Right atrium auricular region (tissue), 2 donors: ENCODE results near the gene KRTAP10-12. TPM values are rescaled to one million over a fixed set of nuclear protein-coding genes. Genes with fewer than 3 reads are reported as not detected.

Source experiments
- DNase-seq: peaks from one replicate; pipeline ENCODE4 v3.0.0-alpha.2; 2019; ENCODE audit warnings: low spot score
- H3K27ac ChIP-seq, 2 donors: fragments of 200-600 bp; sonication (generic); 1 replicate in 1 of 2; 2 replicates in 1 of 2; pipeline ENCODE4 v1.5.1; 2016 to 2019
- H3K27me3 ChIP-seq, 2 donors: fragments of 200-600 bp; sonication (generic); one replicate each; pipeline versions ENCODE4 v1.5.1 to v1.6.0; 2017 to 2019
- H3K36me3 ChIP-seq: fragments of 200-600 bp; sonication (generic); one replicate; pipeline ENCODE4 v1.5.1; 2016
- H3K4me1 ChIP-seq, 2 donors: fragments of 200-600 bp; sonication (generic); one replicate each; pipeline versions ENCODE4 v1.5.1 to v1.6.0; 2017 to 2019
- H3K4me3 ChIP-seq, 2 donors: fragments of 200-600 bp; sonication (generic); 1 replicate in 1 of 2; 2 replicates in 1 of 2; pipeline ENCODE4 v1.5.1; 2017 to 2019; ENCODE audit warnings: mild to moderate bottlenecking in 1 of 2, moderate library complexity in 1 of 2
- H3K9me3 ChIP-seq, 2 donors: fragments of 200-600 bp; sonication (generic); one replicate each; pipeline ENCODE4 v1.5.1; 2019
- total RNA-seq, 2 donors: library from RNA; depleted of rRNA; stranded (reverse); fragments of >200 nt; gene quantifications; one replicate each; pipeline ENCODE4 v1.1.0, GENCODE V29; 2016
- TF ChIP-seq, protein P1 (sequence below), 2 donors: fragments of 200-600 bp; sonication (generic); IDR thresholded peaks; one replicate each; pipeline ENCODE4 v1.5.1; 2019; ENCODE audit warnings: antibody characterized with exemption in 2 of 2

KRTAP10-12 gene
- total RNA-seq, 2 donors from 2014 or later, result not detected

DNA sequence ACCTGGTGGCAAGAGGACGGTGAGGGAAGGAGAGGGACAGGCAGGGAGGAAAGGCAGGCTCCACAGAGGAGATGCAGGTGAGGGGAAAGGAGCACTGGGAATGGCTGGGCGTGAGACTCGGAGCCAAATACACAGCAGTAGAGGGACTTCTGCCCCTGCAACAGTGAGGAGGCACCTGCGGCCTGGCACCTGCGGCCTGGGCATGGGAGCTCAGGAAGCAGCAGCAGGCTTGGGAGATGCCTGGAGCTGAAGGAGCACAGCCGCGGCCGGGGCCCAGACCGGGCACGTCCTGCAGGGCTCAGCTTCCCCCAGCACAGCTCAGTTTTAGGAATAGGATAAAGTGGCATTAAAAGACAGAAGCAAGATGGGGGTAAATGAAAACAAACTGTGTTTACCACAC lies 35.3 kb downstream of the KRTAP10-12 start:
- DNase-seq, result no peak
- no peak overlapping the region for H3K4me3 ChIP-seq
- H3K27me3 ChIP-seq, result no peaks in the 10 kb centered on the region
- no peaks in the 10 kb centered on the region for H3K4me1 ChIP-seq
- H3K9me3 ChIP-seq, result peaks cover 0 to 12% of the 10 kb centered on the region in 2 donors
- no peak overlapping the region for H3K27ac ChIP-seq
- TF ChIP-seq, protein P1, sequence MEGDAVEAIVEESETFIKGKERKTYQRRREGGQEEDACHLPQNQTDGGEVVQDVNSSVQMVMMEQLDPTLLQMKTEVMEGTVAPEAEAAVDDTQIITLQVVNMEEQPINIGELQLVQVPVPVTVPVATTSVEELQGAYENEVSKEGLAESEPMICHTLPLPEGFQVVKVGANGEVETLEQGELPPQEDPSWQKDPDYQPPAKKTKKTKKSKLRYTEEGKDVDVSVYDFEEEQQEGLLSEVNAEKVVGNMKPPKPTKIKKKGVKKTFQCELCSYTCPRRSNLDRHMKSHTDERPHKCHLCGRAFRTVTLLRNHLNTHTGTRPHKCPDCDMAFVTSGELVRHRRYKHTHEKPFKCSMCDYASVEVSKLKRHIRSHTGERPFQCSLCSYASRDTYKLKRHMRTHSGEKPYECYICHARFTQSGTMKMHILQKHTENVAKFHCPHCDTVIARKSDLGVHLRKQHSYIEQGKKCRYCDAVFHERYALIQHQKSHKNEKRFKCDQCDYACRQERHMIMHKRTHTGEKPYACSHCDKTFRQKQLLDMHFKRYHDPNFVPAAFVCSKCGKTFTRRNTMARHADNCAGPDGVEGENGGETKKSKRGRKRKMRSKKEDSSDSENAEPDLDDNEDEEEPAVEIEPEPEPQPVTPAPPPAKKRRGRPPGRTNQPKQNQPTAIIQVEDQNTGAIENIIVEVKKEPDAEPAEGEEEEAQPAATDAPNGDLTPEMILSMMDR (IDR thresholded peaks at IDR 0.05), result no peak
- H3K36me3 ChIP-seq, result no peaks in the 10 kb centered on the region

DNA sequence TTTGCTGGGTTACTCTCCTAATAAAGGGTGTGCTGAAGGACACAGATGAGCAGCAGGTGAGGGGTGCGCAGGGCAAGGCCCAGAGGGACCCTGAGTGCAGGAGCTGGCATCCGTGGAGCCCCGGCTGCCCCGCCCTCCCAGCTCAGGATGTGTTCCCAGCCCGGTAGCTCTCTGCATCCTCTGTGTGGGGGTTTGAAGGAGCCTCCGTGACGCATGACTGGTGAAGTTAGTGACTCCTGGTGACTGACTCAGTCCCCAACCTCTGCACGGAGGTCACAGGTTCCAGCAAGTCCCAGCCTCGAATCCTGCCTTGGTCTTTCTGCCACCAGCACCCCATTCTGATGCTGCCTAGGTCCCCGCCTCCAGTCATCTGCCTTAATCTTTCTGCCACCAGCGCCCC lies 36.0 kb downstream of the KRTAP10-12 start:
- TF ChIP-seq, protein P1 (IDR thresholded peaks at IDR 0.05), result no peak
- Histone ChIP-seq H3K36me3 (no peaks in the 10 kb centered on the region), H3K27me3 (no peaks in the 10 kb centered on the region), H3K4me3 (no peak overlapping the region), H3K4me1 (no peaks in the 10 kb centered on the region), H3K27ac (no peak overlapping the region), H3K9me3 (peaks cover 6 to 19% of the 10 kb centered on the region in 2 donors)
- DNase-seq, result no peak

- TF ChIP-seq, protein P1 (IDR thresholded peaks at IDR 0.05), result no peak
- no peak for DNase-seq
- Histone ChIP-seq H3K27me3 (no peaks in the 10 kb centered on the region), H3K36me3 (no peaks in the 10 kb centered on the region), H3K4me1 (no peaks in the 10 kb centered on the region), H3K4me3 (no peak overlapping the region), H3K27ac (no peak overlapping the region), H3K9me3 (peaks cover 12 to 31% of the 10 kb centered on the region in 2 donors)
Measured at GRCh38 chr21:44734026-44734745, 37.2 kb downstream of the KRTAP10-12 start.

DNA sequence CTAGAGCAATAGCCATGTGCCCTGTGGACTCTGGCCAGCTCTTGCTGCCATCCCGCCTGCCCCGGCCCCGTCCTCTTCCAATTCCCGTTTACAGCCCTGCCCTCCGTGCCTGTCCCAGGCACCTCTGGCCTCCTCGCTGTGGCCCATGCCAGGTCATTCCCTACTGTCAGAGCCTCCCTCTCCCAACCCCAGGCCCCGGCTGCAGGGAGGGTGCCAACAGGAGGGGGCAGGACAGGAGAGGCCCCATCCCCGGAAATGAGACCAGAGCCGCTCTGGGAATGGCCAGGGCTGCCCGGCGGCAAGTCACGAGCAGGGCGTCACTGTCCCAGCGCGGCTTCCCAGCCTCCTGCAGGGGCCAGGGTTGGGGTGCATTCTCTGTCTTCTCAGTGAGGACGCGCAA lies 37.9 kb downstream of the KRTAP10-12 start:
- Histone ChIP-seq H3K4me3 (no peak overlapping the region), H3K27ac (no peak overlapping the region), H3K4me1 (no peaks in the 10 kb centered on the region), H3K27me3 (no peaks in the 10 kb centered on the region), H3K9me3 (peaks cover 12 to 38% of the 10 kb centered on the region in 2 donors), H3K36me3 (no peaks in the 10 kb centered on the region)
- TF ChIP-seq, protein P1 (IDR thresholded peaks at IDR 0.05), result no peak
- DNase-seq, result no peak

DNA sequence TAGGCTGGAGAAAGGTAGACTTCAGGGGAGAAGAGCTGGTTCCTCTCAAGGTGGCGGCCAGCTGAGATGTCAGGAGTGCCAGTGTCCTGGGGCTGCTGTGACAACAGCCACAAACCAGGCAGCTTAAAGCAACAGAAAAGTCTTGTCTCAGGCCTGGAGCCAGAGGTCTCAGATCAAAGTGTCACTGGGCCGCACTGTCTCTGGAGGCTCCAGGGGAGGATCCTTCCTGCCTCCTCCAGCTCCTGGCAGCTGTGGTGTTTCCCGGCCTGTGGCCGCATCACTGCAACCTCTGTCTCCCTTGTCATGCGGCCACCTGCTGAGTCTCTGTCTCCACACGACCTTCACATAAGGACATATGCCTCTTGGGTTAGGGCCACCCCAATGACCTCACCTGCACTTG lies 38.8 kb downstream of the KRTAP10-12 start:
- no peak overlapping the region for H3K27ac ChIP-seq
- H3K9me3 ChIP-seq, result peaks cover 12 to 39% of the 10 kb centered on the region in 2 donors
- no peak overlapping the region for H3K4me3 ChIP-seq
- no peaks in the 10 kb centered on the region for H3K36me3 ChIP-seq
- H3K27me3 ChIP-seq, result no peaks in the 10 kb centered on the region
- DNase-seq, result no peak
- H3K4me1 ChIP-seq, result no peaks in the 10 kb centered on the region
- TF ChIP-seq, protein P1 (IDR thresholded peaks at IDR 0.05), result no peak
